ENCODE data around the gene MAP3K21. TPM values are rescaled to one million over a fixed set of nuclear protein-coding genes. Genes with fewer than 3 reads are reported as not detected.

MAP3K21 gene
- total RNA-seq, 3 donors from 2014 or later, result 1.0 to 1.1 (median 1.0) TPM

Other genes with a start within 250 kb of the MAP3K21 start
- gene PCNX2, start 32.0 kb upstream of the MAP3K21 start, total RNA-seq, result 10 to 100 TPM; 15.1 to 17.3 (median 15.3) TPM